A172 (cell line): ENCODE results near the gene ARHGAP19. TPM values are rescaled to one million over a fixed set of nuclear protein-coding genes. Genes with fewer than 3 reads are reported as not detected.

Source experiments
- DNase-seq: peaks from one replicate; pipeline ENCODE4 v3.0.0-alpha.2; 2015; ENCODE audit warnings: low spot score
- total RNA-seq: library from RNA; depleted of rRNA; stranded (reverse); fragments of >200 nt; shearing (Covaris generic); gene quantifications from 2 replicates; pipeline ENCODE4 v1.2.3, GENCODE V29; 2014

The ARHGAP19 gene
- total RNA-seq, 1 experiment from 2014 or later, result 15.2 TPM

DNA sequence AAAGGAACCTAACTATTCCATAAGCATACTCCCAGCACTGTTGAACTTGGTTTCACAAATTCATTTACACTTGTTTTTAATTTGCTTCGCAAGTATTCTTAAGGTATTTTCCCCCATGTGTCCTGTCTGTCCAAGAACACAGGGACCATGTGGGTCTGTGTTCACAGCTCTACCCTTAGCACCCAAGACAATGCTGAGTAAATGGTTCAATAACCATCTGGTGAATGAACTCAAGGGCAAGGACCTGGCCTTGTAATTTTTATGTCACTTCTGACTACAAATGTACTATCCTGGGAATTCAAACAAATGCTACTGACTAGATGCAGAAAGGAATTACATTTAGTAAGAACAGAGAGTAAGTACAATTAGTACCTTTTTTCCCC, 63.7 kb downstream of the ARHGAP19 start:
- no peak for DNase-seq

DNA sequence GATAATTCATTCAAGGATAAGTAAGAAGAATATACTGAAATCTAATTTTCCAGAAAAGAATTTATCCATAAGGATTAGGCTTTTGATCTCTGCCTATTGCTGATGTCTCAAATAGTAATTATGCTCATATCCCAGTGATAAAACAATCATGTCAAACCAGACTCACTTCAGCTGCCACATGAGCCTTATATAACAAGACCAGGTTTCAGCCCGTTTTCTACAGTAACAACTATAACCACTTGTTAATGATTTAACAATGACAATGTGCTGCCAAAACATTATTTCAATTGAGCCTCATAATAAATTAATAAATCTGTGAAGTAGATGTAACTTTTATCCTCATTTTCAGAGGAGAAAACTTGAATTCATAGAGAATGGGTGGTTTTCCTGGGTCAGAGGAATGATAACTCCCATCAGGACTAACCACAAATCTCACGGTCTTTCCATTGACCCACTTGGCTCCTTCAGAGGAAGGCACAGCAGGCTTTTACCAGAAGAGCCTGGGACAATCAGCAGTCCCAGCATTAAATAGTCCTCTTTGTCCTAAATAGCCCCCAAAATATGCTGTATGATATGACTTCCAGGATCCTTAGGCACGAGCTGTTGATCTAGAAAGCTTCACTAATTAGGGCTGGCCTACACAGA, 64.2 kb downstream of the ARHGAP19 start:
- no peak for DNase-seq

DNA sequence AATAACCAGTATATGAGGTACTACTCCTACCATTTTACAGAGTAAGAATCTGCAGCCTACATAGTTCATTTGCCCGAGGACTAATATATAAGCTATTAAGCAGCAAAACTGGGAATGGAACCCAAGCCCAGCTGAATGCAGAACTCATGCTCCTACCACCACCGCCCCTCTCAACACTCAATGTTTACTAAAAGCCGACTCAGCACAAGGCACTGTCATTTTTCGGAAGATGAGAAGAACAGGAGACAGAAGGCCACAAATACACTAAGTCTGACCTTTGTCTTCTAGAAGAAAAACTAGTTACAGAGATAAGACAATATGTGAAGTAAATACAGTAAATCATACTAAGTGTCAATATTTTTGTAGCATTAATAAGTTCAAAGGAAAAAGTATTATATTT, 66.0 kb downstream of the ARHGAP19 start:
- no peak for DNase-seq

DNA sequence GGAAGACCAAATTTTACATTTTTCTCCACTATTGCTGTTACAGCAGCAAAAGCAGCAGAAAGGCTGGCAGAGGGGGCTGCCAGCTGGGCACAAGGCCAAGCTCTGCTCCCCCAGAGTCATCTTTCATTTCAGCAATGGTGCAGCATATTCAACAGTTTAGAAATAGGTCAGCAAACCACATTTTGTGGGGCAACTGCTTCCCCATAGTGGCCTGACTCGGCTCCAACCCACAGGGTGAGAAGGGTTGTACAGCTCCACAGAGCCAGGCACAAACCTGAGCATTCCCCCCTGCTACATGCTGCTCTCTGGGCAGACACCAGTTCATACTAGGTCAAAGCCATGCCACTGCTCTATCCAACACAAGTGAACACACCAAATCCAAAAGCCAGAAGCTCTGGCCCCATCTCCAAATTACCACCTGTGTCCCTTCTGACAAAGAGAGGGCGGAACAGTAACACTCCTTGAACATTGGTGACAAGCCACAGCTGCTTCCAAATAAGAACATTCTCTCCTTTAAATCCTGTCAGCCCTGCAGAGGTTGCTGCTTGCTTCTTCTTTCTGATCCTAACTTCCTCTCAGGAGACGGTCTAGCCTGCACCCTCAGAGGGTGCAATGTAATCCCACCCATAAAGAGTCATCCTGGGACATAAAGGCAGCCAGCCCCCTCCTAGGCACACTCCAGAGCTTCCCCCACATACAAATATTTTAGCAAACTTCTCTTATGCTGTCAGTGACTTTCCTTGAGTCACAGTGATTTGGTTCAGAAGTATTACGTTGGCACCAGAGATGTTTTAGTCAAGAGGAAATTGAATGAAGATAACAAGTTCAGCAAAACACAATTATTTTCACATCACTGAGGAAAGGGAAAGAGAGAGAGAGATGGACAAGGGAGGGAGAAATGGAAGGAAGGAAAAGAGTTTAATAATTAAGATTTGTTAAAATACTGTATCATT, 67.7 kb downstream of the ARHGAP19 start:
- DNase-seq, result no peak

DNA sequence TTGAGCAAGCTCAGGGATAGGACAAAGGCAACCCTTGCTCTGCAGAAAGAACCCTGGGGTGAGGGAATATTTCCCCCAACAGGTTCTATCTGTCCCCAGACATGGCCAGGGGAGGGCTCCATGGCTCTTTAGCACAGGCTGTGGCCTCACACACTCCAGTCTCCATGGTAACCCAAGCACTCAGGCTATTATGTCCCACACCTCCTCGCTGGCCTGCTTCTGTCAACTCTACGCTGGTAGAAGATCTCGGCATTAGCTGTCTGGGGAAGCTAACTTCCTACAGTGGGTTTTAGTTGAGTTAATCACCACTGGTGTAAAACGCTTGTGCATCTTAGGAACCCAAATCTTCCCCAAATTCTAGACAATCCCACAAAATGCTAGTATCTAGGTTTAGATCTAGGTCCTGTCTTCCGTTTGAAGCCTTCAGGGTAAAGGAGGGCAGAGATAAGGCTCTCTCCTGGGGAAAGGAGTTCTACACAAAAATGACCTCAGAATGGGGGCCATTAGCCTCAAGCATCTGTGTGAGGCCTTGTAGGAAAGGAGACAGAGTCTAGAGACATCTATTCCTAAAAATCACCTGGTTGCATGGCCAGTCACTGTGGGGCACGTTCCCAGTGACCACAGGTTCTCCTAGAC, 70.0 kb downstream of the ARHGAP19 start:
- no peak for DNase-seq

DNA sequence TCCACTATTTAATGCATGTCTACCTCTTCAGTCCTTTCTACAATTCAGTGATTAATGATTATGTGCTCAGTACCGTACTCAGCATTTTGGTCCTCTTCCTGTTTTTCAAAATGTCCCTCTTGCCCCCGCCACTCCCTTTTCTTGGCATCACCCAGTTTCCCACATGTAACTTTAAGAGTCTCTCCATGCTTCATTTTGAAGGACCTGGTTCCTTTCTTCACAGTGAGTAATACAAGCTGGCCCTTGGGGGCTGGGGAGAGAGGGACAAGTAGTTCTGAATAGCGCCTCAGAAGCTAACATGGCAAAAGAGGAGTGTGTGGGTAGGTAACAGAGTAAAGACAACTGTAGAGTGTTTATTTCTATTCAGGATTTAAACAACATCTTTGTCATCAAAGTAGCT, 72.1 kb downstream of the ARHGAP19 start:
- no peak for DNase-seq

DNA sequence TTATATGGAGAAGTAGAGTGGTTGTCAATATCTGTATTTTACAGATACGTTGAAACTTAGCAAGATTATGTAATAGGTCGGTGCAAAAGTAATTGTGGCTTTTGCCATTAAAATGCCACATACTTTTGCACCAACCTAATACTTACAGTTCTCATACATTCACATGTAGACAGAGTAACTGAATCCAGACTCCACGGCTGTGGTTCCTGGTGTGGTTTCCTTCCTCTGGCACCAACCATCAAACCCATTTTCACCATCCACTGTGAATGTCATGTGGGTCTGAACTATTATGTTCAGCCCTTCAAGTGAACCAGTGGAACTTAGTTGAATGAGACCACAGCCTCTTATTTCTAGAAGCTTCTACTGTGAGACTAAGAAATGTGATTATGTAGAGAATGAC, 75.1 kb downstream of the ARHGAP19 start:
- no peak for DNase-seq

DNA sequence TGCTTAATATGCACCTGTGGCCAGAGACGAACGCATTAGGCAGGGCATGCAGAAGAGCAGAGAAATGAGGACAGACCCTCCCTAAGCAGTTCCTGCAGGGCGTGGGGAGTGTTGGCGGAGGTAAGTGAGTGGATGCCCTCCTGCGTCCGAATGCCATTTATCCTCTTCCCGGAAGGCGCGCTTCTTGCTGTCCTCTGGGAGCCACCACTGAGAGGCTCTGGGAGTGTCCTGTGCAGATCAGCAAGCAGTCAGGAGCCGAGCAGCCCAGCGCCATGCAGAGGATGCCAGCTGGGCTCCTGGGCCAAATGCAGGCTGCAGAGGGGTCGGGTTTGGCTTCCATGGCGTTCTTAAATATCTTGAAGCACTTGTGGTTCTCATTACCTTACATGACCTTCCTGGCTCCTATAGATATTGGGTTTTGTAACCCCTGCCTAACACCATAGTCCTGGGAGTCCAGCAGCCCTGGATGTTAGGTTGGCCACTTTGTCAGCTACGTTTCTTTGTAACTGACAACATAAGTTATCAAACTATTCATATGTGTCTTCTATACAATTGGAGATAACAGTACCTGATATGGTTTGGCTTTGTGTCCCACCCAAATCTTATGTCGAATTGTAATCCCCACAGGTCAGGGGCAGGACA, 76.7 kb downstream of the ARHGAP19 start:
- DNase-seq, result no peak

DNA sequence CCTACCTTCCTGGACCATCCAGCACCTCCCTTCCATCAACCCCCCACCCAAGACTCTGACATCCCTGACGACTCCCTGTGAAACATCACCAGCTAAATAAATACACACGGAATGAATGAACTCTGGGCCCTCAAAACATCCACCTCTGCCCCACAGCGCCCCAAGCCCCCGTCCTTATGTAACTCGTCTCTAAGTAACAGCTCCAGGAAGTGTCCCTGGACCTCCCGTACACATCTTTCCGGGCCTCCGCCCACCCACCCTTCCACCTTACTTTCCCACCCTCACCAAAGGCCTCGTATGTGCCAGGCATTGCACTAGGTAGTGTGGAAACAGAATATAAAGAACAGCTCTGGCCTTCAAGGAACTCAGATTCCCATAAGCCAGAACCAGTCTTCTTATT, 79.0 kb downstream of the ARHGAP19 start:
- no peak for DNase-seq

DNA sequence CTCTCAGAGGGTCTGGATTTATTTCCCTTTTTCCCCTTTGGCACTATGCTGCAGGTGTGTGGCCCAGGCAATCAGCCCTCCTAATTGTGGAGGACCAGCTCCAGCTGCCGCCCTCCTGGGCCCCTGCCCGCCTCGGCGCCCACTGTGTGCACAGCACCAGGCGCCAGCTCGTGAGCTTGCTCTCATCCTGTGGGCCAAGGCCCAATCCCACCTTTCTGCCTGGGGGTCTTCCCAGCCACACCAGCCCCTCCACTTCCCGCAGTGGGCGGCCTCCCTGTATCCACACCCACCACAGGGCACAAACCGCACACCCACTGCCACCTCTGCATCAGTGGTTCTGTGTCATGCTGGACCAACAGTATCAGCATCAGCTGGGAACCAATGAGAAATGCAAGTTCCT, 81.2 kb downstream of the ARHGAP19 start:
- no peak for DNase-seq

DNA sequence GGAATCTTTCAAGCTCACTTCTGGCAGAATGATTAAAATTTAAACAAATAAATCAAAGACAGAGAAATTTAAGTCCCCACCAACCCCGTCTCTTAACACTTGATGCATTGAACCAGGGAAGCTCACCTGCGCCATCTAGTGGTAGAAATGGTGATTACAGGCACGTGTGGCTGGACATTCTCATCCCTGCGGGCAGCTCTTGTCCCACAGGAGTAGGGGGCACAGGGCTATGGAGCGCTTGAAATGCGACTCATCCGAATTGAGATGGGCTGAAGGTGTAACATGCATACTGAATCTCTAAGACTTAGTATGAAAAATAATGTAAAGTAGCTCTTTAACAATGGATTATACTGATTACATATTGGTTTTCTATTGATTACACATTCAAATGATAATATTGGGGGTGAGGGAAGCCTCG, 81.9 kb downstream of the ARHGAP19 start:
- DNase-seq, result peak; percentile 68

DNA sequence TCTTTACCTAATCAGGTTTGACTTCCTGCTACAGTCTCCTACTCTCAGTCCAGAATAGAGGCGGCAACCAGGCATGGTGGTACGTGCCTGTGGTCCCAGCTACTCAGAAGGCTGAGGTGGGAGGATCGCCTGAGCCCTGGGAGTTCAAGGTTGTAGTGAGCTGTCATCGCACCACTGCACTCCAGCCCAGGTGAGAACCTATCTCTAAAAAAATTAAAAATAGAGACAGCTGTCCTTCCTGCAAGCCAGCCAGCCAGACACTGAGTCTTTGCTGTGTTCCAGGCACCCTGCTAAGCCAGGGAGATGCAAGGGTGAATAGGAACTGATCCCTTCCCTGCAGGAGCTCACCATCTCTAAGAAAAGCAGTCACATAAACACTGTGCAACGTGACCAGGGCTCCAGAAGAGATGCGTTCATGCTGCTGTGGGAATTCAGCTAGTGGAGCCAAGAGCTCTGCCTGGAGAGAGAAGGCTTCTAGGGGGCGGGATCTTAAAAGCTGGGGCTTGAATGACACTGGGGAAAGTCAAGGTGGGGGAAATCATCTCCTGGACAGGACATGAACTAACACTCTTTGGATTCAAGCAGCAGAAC, 84.6 kb downstream of the ARHGAP19 start:
- no peak for DNase-seq

DNA sequence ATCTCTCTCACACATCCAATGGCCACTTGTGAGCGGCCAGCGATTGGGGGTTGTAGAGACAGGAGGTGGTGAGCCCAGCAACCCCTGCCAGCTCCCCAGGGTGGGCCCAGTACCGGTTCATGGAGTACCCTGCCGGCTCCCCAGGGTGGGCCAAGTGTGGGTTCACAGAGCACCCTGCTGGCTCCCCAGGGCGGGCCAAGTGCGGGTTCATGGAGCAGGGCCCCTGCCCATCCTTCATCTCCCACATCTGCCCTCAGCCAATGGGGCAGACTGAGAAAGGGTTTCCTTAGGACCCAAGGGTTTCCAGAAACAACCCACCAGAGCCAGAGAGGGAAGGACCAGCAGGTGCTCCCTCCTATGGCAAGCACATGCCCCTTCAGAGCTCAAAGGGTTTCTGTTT, 85.3 kb downstream of the ARHGAP19 start:
- DNase-seq, result no peak

DNA sequence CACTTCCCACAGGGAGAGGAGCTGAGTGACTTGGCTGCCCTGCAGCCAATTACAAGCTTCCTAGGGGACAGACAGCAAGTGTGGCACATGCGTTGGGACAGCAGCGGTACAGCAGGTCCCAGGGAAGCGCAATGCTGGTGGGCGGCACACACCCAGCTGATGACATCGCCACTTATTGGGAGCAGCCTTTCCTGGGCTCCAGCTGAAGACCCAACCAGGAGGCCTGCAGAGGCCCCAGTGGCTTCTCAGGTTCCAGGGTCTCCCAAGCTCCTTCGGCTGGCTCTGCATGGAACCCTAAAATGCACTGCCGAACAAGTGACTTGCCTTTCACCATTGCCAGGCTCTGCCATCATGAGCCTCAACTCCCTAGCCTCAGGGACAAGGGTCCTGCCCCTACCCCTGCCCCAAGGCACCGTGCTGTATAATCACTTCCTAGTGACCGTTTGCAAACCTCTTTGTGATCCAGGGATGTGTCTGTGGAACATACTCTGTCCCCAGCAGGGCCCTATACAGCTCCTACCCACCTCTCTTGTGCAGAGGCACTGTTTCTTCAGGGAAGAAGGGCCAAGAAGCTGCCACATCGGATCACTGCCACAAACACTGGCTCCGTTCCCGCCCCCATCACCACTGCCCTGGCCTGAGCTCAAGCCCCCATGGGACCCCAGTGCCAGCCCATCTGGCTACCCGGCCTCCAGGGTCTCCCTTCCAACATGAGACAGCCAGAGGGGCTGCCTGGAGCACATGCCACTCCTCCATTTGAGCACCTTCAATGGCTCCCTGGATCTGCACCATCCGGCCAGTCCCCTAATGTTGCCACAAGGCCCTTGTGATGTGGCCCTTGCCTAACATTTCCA, 87.4 kb downstream of the ARHGAP19 start:
- no peak for DNase-seq

DNA sequence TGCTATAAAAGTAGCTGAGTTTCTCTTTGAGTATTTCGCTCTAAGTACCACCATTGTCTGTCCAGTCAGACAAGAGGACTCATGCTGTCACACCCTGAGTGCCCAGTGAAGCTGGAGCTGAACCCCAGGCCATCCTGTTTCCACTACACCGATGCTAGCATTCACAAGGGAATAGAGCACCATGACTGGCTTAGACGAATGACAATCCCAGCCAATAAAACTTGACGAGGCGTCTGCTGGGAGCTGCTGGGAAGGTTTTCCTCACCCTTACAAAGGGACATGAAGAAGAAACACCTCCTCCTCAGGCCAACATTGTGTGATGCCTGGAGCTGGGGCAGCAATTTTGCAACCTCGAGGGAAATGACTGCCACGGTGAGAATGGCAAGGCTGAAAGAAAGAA, 89.2 kb downstream of the ARHGAP19 start:
- DNase-seq, result no peak

DNA sequence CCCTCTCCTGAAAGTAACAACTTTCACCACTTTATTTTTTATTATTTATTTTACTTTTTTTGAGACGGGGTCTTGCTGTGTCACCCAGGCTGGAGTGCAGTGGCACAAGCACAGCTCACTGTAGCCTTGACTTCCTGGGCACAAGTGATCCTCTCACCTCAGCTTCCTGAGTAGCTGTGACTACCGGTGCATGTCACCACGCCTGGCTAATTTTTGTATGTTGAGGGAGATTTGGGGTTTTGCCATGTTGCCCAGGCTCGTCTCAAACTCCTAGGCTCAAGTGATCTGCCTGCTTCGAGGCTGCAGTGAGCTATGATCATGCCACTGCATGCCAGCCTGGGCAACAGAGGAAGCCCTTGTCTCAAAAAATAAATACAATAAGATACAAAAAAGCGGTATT, 91.8 kb downstream of the ARHGAP19 start:
- DNase-seq, result no peak

DNA sequence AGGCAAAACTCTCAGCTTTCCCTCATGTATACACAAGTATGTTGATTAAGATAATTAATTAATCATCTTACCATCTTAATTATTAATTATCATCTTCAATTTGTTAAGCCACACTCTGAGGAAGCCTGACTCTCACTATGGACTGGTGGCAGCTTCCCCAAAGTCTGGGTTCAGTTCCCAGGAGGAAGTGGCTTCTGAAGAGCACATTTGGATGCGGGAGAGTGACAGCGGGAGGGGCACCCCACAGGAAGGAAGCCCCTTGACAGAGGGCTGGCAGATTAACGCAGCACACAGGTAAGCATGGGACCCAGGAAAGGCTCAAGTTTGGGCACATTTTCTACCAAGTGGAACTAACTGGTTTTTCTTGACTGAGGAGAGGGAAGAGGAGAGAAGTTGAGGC, 93.3 kb downstream of the ARHGAP19 start:
- no peak for DNase-seq

DNA sequence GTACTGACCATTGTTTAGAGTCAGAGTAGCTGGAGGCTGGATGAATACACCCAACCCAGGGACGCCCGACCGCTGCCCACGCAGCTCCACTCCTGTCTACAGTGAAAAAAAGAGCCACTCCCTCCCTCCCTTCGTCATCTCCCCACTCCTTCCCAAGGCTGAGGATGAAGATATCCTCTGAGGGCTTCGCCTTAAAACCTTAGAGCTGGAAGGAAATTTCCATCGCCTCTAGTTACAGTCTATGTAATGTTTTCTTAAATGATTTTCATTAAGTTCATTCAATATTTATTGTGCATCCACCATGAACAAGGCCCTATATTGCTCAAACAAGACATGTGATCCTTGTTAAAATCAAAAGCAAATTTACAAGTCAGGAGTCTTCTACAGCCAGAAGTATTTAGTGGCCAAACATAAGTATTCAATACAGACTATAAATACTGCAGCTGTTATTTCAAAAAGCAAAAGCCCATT, 95.4 kb downstream of the ARHGAP19 start:
- no peak for DNase-seq

DNA sequence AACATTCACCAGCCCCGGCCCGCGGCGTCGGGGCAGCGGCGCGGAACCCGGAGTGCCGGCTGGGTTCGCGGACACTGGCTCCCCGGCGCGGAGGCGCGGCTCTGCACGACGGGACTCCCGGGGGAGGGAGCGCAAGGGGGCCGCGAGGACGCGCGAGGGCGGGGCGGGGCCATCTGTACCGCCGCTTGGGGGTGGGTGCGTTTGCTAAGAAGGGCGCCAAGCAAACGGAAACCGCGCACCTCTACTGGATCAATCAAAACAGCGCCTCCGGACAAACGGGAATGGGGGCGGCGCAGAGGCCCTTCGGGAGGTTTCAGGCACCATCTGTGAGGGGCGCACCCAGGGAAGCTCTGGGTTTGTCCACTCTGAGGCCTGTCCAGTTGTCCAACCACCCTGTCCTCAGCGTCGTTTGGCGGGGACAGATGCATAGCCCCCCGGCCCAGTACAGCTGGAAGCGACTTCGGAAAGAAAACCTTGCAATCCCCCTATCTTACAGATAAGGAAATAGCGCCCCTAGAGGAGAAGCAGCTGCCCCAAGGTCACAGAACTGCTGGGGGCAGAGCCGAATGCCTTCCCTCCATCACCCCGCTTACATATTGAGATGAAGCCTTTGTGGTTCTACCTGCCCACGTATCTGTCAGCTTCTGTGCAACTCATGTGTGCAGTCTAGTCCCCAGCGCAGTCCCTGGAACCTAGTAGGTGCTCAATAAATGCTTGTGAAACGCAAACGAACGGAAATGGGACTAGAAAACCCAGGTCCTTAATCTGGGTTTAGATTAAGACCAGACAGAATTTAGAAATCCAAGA, 96.0 kb downstream of the ARHGAP19 start:
- peak; percentile 64 for DNase-seq

DNA sequence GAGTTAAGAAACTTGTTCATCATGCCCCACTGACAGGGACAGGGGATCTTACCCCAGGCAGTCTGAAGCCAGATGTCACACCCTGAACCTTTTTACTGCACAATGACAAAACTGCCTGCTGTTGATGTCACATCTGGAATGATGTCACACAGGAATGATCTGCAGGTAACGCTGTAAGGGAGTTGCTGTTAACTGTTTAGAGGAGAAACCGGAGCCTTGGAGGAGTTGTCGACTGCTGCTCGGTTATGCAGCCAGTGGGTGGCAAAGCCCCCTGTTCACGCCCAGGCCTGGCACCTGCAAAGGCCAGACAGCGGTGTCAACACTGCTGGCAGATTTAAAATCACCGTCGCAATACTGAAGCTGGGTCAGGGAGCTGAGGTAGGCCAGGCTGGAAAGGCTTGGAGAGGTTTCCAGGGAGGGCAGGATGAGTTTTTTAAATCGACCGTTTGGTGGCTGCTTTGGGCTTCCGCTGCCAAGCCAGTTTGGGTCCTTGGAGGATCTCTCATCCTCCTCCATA, 96.7 kb downstream of the ARHGAP19 start:
- DNase-seq, result no peak
